ENCODE results near the gene PCBD1. TPM values are rescaled to one million over a fixed set of nuclear protein-coding genes. Genes with fewer than 3 reads are reported as not detected.

Gene PCBD1
- total RNA-seq, result 10 to 100 TPM; 15.9 to 37.3 (median 21.3) TPM

- intact Hi-C loops (cut with DNase I; ENCODE audit: low total_unique reads), result loop anchor here (10.0 kb wide), 1 partner anchor 73 kb away; the partner anchor contains the start of gene SGPL1
- TF ChIP-seq CTCF (IDR thresholded peaks at IDR 0.05), result no peak
- no peak for TF ChIP-seq POLR2A (IDR thresholded peaks at IDR 0.05)
- peak; percentile 46 to 94 for DNase-seq (ENCODE audit: low spot score in 2 of 2)
- 0 to 1% methylated on average over 50 to 51 of the region's 85 CpGs for WGBS, 2 donors
- H3K4me3 ChIP-seq (ENCODE audit: low read depth, poor library complexity, severe bottlenecking), result peak within 1 kb of the TSS; percentile 65
Observed at GRCh38 chr10:70887804-70888800, at the start of gene PCBD1. PCBD1 (minus strand) TSS chr10:70888565; CDS start chr10:70888533, 32 bp downstream.

GRCh38 chr10:70937661-70938060 is 49.3 kb upstream of the PCBD1 start:
- WGBS, 2 donors, result 84 to 88% methylated on average over 7 of the region's 7 CpGs
- intact Hi-C loops (cut with DNase I; ENCODE audit: low total_unique reads), result no loop called here
- H3K4me3 ChIP-seq (ENCODE audit: low read depth, poor library complexity, severe bottlenecking), result no peak overlapping the region
- no peak for TF ChIP-seq POLR2A (IDR thresholded peaks at IDR 0.05)
- TF ChIP-seq CTCF (IDR thresholded peaks at IDR 0.05), result no peak
- DNase-seq (ENCODE audit: low spot score in 2 of 2), result no peak

- no peak for DNase-seq (ENCODE audit: low spot score in 2 of 2)
- intact Hi-C loops (cut with DNase I; ENCODE audit: low total_unique reads), result no loop called here
- H3K4me3 ChIP-seq (ENCODE audit: low read depth, poor library complexity, severe bottlenecking), result no peak overlapping the region
- TF ChIP-seq POLR2A (IDR thresholded peaks at IDR 0.05) (no peak), CTCF (IDR thresholded peaks at IDR 0.05) (no peak)
- 58 to 62% methylated on average over 6 of the region's 6 CpGs for WGBS, 2 donors
Observed at GRCh38 chr10:70936111-70936510, 47.7 kb upstream of the PCBD1 start.

GRCh38 chr10:70935631-70936030 is 47.3 kb upstream of the PCBD1 start:
- 85 to 90% methylated on average over 10 of the region's 10 CpGs for WGBS, 2 donors
- intact Hi-C loops (cut with DNase I; ENCODE audit: low total_unique reads), result no loop called here
- TF ChIP-seq CTCF (IDR thresholded peaks at IDR 0.05), result no peak
- TF ChIP-seq POLR2A (IDR thresholded peaks at IDR 0.05), result no peak
- DNase-seq (ENCODE audit: low spot score in 2 of 2), result no peak
- H3K4me3 ChIP-seq (ENCODE audit: low read depth, poor library complexity, severe bottlenecking), result no peak overlapping the region

- no peak overlapping the region for H3K4me3 ChIP-seq (ENCODE audit: low read depth, poor library complexity, severe bottlenecking)
- TF ChIP-seq POLR2A (IDR thresholded peaks at IDR 0.05) (no peak), CTCF (IDR thresholded peaks at IDR 0.05) (no peak)
- 83 to 91% methylated on average over 11 of the region's 11 CpGs for WGBS, 2 donors
- no peak for DNase-seq (ENCODE audit: low spot score in 2 of 2)
- intact Hi-C loops (cut with DNase I; ENCODE audit: low total_unique reads), result no loop called here
Observed at GRCh38 chr10:70935125-70935625, 46.8 kb upstream of the PCBD1 start.

Data from lower leg skin (tissue), 4 donors.